Stimulated activated CD8-positive, alpha-beta memory T cell treated with anti-CD3 and anti-CD28 coated beads, Interleukin-4, amount 100 ng/mL, for 4 hours (primary cell): ENCODE data around the gene RTP2.

ENCODE experiments used
- DNase-seq, 2 donors: peaks; one replicate each; pipeline ENCODE4 v3.0.0-alpha.2; 2020; ENCODE audit warnings: low read depth in 2 of 2, low spot score in 1 of 2

RTP2 gene

GRCh38 chr3:187738331-187739093, 36.2 kb upstream of the RTP2 start:
- DNase-seq = peak in 1 of 2 donors; percentile 38

- no peak for DNase-seq
Measured at GRCh38 chr3:187738071-187738330, 35.6 kb upstream of the RTP2 start.

- no peak for DNase-seq
Measured at GRCh38 chr3:187737368-187738070, 35.2 kb upstream of the RTP2 start.

- no peak for DNase-seq
Measured at GRCh38 chr3:187737006-187737367, 34.6 kb upstream of the RTP2 start.

GRCh38 chr3:187736418-187736871, 34.1 kb upstream of the RTP2 start:
- DNase-seq = no peak

GRCh38 chr3:187735837-187736236, 33.5 kb upstream of the RTP2 start:
- no peak for DNase-seq

- no peak for DNase-seq
Measured at GRCh38 chr3:187735383-187735782, 33.0 kb upstream of the RTP2 start.

- DNase-seq = no peak
Measured at GRCh38 chr3:187734841-187735240, 32.5 kb upstream of the RTP2 start.

GRCh38 chr3:187733371-187733770, 31.0 kb upstream of the RTP2 start:
- no peak for DNase-seq

- no peak for DNase-seq
Measured at GRCh38 chr3:187729598-187729997, 27.2 kb upstream of the RTP2 start.

- DNase-seq = no peak
Measured at GRCh38 chr3:187728940-187729583, 26.7 kb upstream of the RTP2 start.

GRCh38 chr3:187728248-187728647, 25.9 kb upstream of the RTP2 start:
- no peak for DNase-seq

- DNase-seq = no peak
Measured at GRCh38 chr3:187726564-187726963, 24.2 kb upstream of the RTP2 start.

GRCh38 chr3:187725653-187726370, 23.5 kb upstream of the RTP2 start:
- DNase-seq = no peak

- DNase-seq = no peak
Measured at GRCh38 chr3:187725224-187725623, 22.9 kb upstream of the RTP2 start.

GRCh38 chr3:187722206-187722612, 19.9 kb upstream of the RTP2 start:
- no peak for DNase-seq

- DNase-seq = no peak
Measured at GRCh38 chr3:187721055-187721454, 18.7 kb upstream of the RTP2 start.

- DNase-seq = no peak
Measured at GRCh38 chr3:187720337-187720670, 17.9 kb upstream of the RTP2 start.

- no peak for DNase-seq
Measured at GRCh38 chr3:187719628-187720336, 17.4 kb upstream of the RTP2 start.

- DNase-seq = no peak
Measured at GRCh38 chr3:187718802-187719201, 16.4 kb upstream of the RTP2 start.

- no peak for DNase-seq
Measured at GRCh38 chr3:187717572-187717971, 15.2 kb upstream of the RTP2 start.
